NT2/D1 (cell line): ENCODE results near the gene GNG12.

Experiments used
- SUZ12 ChIP-seq: IDR thresholded peaks from 2 replicates; pipeline ENCODE4 v1.6.1; 2011; ENCODE audit not compliant: insufficient read length, insufficient read depth; ENCODE audit errors: extremely low read depth
- YY1 ChIP-seq: IDR thresholded peaks from 2 replicates; pipeline ENCODE4 v1.6.1; 2011; ENCODE audit not compliant: insufficient read length, insufficient read depth
- ZNF274 ChIP-seq: IDR thresholded peaks from 2 replicates; pipeline ENCODE4 v1.6.1; 2011; ENCODE audit warnings: mild to moderate bottlenecking, low read depth, low read length

DNA sequence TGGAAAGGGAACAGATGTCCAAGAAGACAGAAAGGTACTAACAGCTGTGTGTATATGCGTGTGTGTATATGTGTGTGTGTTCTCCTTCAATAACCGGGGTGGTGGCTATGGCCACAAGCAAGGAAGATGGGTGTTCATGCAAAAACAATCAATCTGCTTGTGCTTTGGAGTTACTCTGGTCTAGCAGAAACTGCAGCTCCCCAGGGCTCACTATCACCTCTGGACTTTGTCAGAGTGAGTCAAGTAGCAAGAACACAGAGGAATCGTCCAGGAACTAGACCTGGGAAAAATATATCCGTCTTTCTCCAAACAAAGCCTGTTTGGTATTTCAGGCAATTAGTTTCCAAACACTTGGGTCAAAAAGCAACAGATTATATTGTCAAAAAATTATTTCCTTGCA, 68.6 kb downstream of the GNG12 start:
- TF ChIP-seq ZNF274 = no peak
- no peak for TF ChIP-seq YY1
- TF ChIP-seq SUZ12 = no peak
